Endothelial cell (in vitro differentiated cells): ENCODE data around the gene C11orf65. TPM values are rescaled to one million over a fixed set of nuclear protein-coding genes. Genes with fewer than 3 reads are reported as not detected.
"Not testable (repeated sequence)": the region's sequence is repeated elsewhere in the genome, so short reads cannot be mapped to it uniquely, and the experiment has no call there.

Experiments used
- DNase-seq: peaks from one replicate; pipeline ENCODE4 v3.0.0; 2021; ENCODE audit warnings: low spot score
- H3K27ac Mint-ChIP-seq: one replicate; pipeline ENCODE4 v1.8.0; 2021; ENCODE audit warnings: mixed read lengths, inconsistent platforms; ENCODE audit not compliant: unreplicated experiment
- H3K27me3 Mint-ChIP-seq: one replicate; pipeline ENCODE4 v1.8.0; 2021; ENCODE audit warnings: mild to moderate bottlenecking, moderate library complexity, mixed read lengths, inconsistent platforms; ENCODE audit not compliant: unreplicated experiment
- H3K36me3 Mint-ChIP-seq: one replicate; pipeline ENCODE4 v1.8.0; 2021; ENCODE audit warnings: mild to moderate bottlenecking, low read depth, mixed read lengths, inconsistent platforms; ENCODE audit not compliant: unreplicated experiment
- H3K4me1 Mint-ChIP-seq: one replicate; pipeline ENCODE4 v1.8.0; 2021; ENCODE audit warnings: mild to moderate bottlenecking, mixed read lengths, inconsistent platforms; ENCODE audit not compliant: unreplicated experiment
- H3K4me3 Mint-ChIP-seq: one replicate; pipeline ENCODE4 v1.8.0; 2021; ENCODE audit warnings: mild to moderate bottlenecking, mixed read lengths, inconsistent platforms; ENCODE audit not compliant: unreplicated experiment
- H3K9me3 Mint-ChIP-seq: one replicate; pipeline ENCODE4 v1.8.0; 2021; ENCODE audit warnings: mixed read lengths, inconsistent platforms; ENCODE audit not compliant: unreplicated experiment
- CTCF ChIP-seq: fragments of 200-600 bp; sonication (generic); IDR thresholded peaks from one replicate; pipeline ENCODE4 v1.5.0; 2021; ENCODE audit warnings: antibody characterized with exemption; ENCODE audit not compliant: unreplicated experiment
- total RNA-seq: library from RNA; stranded (reverse); fragmentation: NEBNext Ultra II Directional; extraction: Animal tissue kit (Norgen Biotek cat#: 25700); gene quantifications from one replicate; pipeline ENCODE4 v1.2.1, GENCODE V29; 2021; ENCODE audit not compliant: unreplicated experiment

The C11orf65 gene
- total RNA-seq, 1 donor from 2014 or later = 0.69 TPM

DNA sequence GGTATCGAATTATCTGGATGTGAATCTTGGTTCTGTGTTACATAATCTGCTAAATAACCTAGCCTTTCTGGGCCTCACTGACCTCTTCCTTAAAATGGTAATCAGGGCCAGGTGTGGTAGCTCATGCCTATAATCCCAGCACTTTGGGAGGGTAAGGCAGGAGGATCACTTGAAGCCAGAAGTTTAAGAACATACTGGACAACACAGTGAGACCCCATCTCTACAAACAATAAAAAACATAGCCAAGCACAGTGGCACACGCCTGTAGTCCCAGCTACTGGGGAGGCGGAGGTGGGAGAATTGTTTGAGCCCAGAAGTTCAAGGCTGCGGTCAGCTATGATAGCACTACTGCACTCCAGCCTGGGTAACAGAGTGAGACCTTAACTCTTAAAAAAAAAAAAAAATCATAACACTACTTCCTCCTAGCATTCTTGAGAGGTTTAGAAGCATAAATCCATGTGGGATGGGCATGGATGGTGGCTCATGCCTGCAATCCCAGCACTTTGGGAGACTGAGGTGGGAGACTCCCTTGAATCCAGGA, 72.5 kb downstream of the C11orf65 start:
- no peak for DNase-seq
- no peak overlapping the region for H3K4me3 Mint-ChIP-seq

GRCh38 chr11:108393046-108393445, 74.3 kb downstream of the C11orf65 start:
- H3K36me3 Mint-ChIP-seq = no peaks in the 10 kb centered on the region
- no peak for DNase-seq
- H3K4me3 Mint-ChIP-seq = no peak overlapping the region
- H3K27ac Mint-ChIP-seq = no peak overlapping the region
- H3K27me3 Mint-ChIP-seq = peaks cover 1% of the 10 kb centered on the region
- no peaks in the 10 kb centered on the region for H3K9me3 Mint-ChIP-seq
- H3K4me1 Mint-ChIP-seq = peaks cover 3% of the 10 kb centered on the region
- TF ChIP-seq CTCF = no peak

More for the DNA sequence above, 72.5 kb downstream of the C11orf65 start:
- H3K36me3 Mint-ChIP-seq = no peaks in the 10 kb centered on the region
- no peaks in the 10 kb centered on the region for H3K9me3 Mint-ChIP-seq
- no peak for TF ChIP-seq CTCF
- H3K4me1 Mint-ChIP-seq = peaks cover 3% of the 10 kb centered on the region
- H3K27me3 Mint-ChIP-seq = peaks cover 1% of the 10 kb centered on the region
- no peak overlapping the region for H3K27ac Mint-ChIP-seq

- H3K9me3 Mint-ChIP-seq = no peaks in the 10 kb centered on the region
- H3K27ac Mint-ChIP-seq = no peak overlapping the region
- no peak for DNase-seq
- TF ChIP-seq CTCF = no peak
- no peak overlapping the region for H3K4me3 Mint-ChIP-seq
- H3K4me1 Mint-ChIP-seq = peaks cover 3% of the 10 kb centered on the region
- H3K27me3 Mint-ChIP-seq = peaks cover 1% of the 10 kb centered on the region
- no peaks in the 10 kb centered on the region for H3K36me3 Mint-ChIP-seq
Observed at GRCh38 chr11:108392353-108392752, 75.0 kb downstream of the C11orf65 start.

GRCh38 chr11:108388576-108388975, 78.8 kb downstream of the C11orf65 start:
- DNase-seq = no peak
- no peaks in the 10 kb centered on the region for H3K27me3 Mint-ChIP-seq
- H3K4me3 Mint-ChIP-seq = no peak overlapping the region
- H3K36me3 Mint-ChIP-seq = no peaks in the 10 kb centered on the region
- H3K27ac Mint-ChIP-seq = no peak overlapping the region
- peaks cover 3% of the 10 kb centered on the region for H3K4me1 Mint-ChIP-seq
- no peaks in the 10 kb centered on the region for H3K9me3 Mint-ChIP-seq
- TF ChIP-seq CTCF = no peak

GRCh38 chr11:108373505-108373904, 93.8 kb downstream of the C11orf65 start:
- not testable (repeated sequence) for H3K27ac Mint-ChIP-seq, DNase-seq, H3K4me1 Mint-ChIP-seq, H3K36me3 Mint-ChIP-seq, H3K27me3 Mint-ChIP-seq, H3K4me3 Mint-ChIP-seq, H3K9me3 Mint-ChIP-seq
